NOMO-1 (cell line): ENCODE data around the gene MYBBP1A.

Experiments used
- DNase-seq, 2 experiments: peaks; one replicate each; lab custom pipeline; 2025; ENCODE audit not compliant: unreplicated experiment in 2 of 2; lab: John Stamatoyannopoulos, UW

Gene MYBBP1A

GRCh38 chr17:4523946-4524345, 31.2 kb downstream of the MYBBP1A start:
- DNase-seq: no peak

GRCh38 chr17:4522661-4523060, 32.5 kb downstream of the MYBBP1A start:
- DNase-seq: no peak

GRCh38 chr17:4520894-4521600, 34.1 kb downstream of the MYBBP1A start:
- no peak for DNase-seq

GRCh38 chr17:4520060-4520893, 34.9 kb downstream of the MYBBP1A start:
- DNase-seq: no peak

- no peak for DNase-seq
These were observed 35.8 kb downstream of the MYBBP1A start for GRCh38 chr17:4519361-4519788.

- no peak for DNase-seq
These were observed 36.3 kb downstream of the MYBBP1A start for GRCh38 chr17:4518901-4519300.

- DNase-seq: no peak
These were observed 38.4 kb downstream of the MYBBP1A start for GRCh38 chr17:4516735-4517134.

DNA sequence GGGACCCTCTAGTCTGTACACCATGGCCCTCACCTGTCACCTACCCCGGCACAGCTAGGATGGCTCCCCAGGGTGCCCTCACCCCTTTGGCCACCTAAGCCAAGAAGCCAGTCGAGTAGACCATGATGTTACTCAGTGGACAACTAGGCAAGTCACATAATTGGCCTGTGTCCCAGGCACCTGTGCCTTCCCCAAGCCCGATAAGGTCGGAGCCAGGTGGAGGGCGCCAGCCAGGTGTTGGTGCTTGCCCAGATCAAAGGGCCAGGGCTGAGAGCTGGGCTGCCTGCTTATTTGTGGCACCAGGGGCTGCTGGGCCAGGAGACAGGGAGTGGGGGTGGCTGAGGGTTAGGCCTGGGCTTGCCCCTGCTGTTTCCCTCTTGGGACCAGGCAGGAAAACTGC, 39.7 kb downstream of the MYBBP1A start:
- no peak for DNase-seq

GRCh38 chr17:4514779-4515178, 40.4 kb downstream of the MYBBP1A start:
- no peak for DNase-seq

DNA sequence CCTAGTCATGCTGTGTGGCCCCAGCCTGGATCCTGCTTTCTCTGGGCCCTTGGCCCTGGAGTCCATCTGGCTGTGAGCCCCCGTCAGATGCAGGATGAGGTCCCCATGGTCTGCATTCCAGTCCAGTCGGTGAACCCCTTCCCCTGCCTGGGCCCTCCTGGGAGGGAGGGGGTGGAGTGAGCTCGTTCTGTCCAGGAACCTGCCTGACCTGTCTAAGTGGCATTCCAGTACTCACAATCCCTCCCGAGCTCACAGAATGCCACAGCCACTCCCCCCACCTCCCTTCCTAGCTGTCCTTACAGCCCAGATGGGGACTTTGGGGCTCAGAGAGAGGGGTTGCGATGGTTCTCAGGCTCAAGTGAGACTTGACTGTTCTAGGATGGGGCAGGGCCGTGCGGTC, 41.0 kb downstream of the MYBBP1A start:
- no peak for DNase-seq

- no peak for DNase-seq
These were observed 41.8 kb downstream of the MYBBP1A start for GRCh38 chr17:4513113-4514032.

DNA sequence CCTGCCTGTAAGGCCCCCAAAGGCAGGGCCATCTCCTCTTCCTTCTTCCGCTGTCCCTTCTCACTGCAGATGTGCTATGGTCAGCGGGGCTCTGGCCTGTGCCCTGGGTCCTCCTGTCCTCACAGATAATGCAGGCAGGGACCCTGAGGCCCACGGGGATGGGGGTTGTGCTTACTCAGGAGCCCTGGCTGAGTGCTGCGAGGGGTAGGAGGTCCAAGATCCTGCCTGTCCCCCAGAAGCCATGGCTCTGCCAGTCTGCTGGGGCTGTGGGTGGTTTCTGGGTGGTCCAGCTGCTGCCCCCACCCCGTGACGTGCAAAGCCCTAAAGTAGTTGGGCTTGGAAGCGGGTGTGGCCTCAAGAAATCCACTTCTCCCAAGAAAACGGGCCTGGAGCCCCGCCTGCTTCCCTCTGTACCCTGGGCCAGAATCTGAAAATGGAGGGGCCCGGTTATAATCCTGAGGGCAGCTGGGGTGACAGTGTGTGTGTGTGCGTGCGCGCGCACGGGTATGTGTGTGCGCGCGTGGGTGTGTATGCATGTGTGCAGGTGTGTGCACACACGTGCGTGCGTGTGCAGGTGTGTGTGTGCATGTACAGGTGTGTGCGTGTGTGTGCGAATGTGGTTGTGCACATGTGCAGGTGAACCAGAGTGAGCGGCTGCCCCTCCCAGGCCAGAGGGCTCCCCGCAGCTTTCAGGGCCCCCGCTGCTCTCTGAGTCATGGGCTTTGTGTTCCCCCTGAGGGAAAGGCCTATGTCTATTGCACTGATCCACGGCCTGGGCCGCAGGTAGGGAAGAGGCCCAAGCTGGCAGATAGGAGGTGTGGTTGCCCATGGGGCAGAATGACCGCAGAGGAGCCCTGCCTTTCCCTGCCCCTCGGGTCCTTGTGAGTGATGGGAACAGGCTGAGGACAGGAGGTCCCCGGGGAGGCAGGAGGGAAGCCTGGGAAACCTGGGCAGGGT, 42.8 kb downstream of the MYBBP1A start:
- no peak for DNase-seq

DNA sequence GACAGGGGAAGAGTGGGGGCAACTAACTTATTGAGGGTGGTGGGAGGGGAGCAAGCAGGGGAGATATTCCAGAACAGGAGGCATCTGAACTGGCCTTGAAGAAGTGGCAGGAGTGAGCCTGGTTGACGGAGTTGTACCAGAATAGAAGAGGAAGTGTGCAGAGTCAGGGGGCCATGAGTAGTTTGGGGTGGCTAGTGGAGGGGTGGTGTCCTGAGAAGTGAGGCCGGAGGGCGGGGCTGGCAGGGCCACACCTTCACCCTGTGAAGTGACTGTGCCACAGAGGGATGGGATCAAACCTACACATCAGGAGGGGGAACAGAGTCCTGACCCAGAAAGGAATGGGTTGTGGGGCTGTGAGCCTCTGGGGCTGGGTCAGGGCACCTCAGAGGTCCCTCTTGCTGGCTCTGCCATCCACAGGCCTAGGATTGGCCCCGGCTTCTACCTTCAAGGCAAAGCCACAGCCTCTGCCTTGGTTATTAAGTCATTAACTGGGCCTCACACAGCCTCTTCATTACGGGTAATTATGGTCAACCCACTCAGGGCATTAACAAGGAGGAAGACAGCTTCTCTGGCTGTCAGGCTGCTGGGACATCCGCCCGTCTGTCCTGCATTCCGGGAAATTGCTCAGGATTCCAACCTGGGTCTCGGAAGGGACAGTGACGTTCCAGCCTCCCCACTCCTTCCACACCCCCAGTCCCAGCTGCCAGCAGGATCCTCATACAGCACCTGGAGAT, 43.8 kb downstream of the MYBBP1A start:
- DNase-seq: peak; percentile 55 to 56

DNA sequence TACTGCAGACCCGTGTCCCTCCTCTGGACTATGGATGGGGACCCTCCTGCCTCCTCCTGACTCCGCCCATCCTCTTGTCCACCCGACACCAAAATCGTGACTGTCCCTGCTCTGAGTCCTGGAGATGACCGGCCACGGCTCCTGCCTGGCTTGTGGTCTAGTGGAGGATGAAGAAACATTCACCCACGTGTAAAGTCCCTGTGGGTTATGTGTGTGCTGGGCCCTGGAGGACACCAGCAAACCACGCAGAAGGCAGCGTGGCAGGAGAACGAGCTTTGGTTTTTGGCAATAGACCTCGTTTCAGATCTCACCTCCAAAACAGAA, 44.6 kb downstream of the MYBBP1A start:
- DNase-seq: no peak

DNA sequence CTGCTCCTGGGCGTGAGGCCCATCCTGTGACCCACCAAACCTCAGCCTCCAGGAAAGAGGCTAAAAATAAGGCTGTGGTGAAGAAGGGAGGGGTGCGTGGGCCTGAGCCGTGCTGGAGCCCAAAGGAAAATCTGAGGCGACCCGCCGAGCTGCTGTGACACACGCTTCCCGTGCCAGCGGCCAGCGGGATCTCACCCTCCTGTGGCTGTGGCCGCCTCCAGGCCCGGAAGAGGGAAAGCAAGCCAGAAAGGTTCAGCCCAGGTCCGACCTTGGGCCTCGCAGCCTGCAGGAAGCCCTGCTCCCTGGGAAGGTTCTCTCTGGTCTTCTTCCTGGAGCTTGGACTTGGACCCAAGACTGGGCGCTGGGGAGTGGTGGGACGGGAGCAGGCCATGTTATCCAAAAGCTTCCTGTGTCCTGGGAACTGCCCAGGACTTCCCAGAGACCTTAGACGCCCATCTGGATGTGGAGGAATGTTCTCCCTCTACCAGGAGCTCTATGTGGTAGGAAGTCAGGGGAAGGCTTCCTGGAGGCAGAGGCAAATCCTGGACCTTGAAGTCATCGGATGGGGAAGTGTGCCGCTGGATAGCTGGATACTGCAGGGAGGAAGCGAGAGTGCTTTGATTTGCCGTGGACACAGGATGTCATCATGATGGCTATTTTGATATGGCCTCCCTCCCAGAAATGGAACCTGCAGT, 45.1 kb downstream of the MYBBP1A start:
- DNase-seq: no peak

DNA sequence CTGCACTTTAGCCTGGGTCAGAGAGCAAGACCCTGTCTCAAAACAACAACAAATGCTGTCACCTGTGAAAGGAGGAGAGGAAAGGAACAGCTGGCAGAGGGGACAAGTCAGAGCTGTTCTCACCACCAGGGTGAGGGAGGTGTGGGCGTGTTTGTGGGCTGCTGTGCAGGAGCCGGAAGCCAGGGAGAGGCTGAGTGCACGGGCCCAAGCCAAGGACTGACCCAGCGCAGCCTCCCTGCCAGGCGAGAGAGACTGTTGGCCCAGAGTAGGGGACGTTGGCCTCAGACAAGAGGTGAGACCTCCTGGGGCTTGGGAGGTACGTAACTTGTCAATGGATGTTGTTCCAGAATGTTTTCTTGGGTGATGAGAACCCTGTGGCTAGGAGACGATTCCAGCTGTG, 45.8 kb downstream of the MYBBP1A start:
- no peak for DNase-seq

DNA sequence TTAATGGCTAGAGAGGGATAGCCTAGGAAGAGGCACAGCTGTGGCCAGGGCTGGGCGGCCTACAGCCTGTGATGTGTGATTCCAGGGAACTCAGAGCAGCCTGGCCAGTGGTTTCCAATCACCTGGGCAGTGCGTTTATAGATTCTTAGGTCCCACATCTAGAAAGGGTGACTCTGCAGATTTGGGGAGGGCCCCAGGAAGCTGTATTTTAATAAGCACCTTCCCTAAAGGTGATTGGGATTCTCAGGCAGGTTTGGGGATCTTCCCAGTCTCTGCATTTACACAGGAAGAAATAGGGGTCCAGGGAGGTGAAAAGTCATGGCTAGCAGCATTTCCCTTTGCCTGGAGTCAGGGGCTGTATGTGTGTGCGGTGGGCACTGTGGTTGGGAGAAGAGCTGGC, 47.0 kb downstream of the MYBBP1A start:
- DNase-seq: no peak

DNA sequence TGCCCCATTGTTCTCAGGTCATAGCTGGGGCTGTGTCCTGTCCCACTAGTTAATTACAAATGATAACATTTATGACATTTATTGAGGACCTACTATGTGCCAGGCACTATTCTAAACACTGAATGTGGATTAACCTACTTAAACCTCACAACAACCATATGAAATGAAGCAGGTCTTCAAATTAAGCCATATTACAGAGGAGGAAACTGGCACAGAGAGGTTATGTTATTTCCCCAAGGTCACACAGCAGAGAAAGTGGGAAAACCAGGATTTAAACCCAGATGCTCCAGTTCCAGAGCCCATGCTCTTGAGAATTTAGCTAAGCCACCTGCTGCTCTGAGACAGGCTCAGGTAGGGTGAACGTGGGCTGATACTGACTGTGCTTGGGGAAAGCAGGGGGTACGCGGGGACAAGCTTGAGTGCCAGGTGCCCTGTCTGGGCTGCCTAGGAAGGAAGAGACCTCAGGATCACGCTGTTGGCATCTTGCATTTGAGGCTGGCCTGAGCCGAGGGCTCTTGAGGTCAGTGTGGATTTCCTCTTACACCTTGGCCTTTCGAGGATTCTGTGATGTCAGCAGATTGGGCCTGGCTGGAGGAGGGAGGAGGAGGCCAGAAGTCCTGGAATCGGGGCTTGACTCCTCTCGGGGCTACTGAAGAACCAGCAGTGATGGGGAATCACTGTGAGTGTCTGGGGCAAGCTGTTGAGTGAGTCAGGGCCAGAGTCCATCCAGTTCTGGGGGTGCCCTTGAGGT, 47.6 kb downstream of the MYBBP1A start:
- DNase-seq: no peak
